OCI-LY1 (cell line): Measurements from ENCODE around the gene SNX18.

Experiments used
- CTCF ChIP-seq: fragments of 200-600 bp; sonication (generic), shearing (Covaris generic); IDR thresholded peaks from 2 replicates; pipeline ENCODE4 v1.5.1; 2017; ENCODE audit warnings: mild to moderate bottlenecking, antibody characterized with exemption, low read length, moderate library complexity, mixed read lengths
- EZH2 ChIP-seq: fragments of 200-600 bp; sonication (generic), shearing (Covaris generic); IDR thresholded peaks from 2 replicates; pipeline ENCODE4 v1.8.0; 2017; ENCODE audit warnings: borderline replicate concordance, mixed run types, mild to moderate bottlenecking, antibody characterized with exemption, low read length, moderate library complexity, mixed read lengths

- TF ChIP-seq CTCF (no peak), EZH2 (no peak)
These were observed 1.9 kb upstream of the SNX18 start for GRCh38 chr5:54515634-54516033.
